ENCODE results near the gene TSHZ3. TPM values are rescaled to one million over a fixed set of nuclear protein-coding genes. Genes with fewer than 3 reads are reported as not detected.

The TSHZ3 gene
- total RNA-seq, 1 donor from 2014 or later: 6.1 TPM

DNA sequence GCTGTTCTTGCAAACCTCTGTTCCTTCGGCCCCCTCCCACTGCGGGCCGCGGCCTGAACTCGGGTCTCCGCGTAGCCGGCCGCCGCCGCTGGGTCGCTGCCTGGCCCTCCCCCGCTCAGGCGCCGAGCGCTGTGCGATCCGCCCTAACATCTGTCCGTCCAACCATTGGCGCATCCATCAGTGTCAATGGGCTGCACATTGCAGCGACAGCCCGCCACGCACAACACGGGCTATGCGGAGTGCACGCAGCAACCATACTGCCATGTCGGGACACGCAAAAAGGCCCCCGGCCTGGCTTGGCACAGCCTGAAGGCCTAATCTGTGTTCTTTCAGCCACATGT is 2.6 kb upstream of the TSHZ3 start:
- Histone ChIP-seq H3K36me3 (ENCODE audit: insufficient read depth, low read length) (no peaks in the 10 kb centered on the region), H4K20me1 (ENCODE audit: insufficient read depth, low read length) (peaks cover 63% of the 10 kb centered on the region), H3K27me3 (ENCODE audit: insufficient read depth, low read length) (peaks cover 39% of the 10 kb centered on the region), H3K4me3 (ENCODE audit: insufficient read depth, low read depth, low read length) (peak overlapping the region; percentile 82), H3K79me2 (ENCODE audit: insufficient read depth, low read length) (peaks cover 45% of the 10 kb centered on the region), H3K4me2 (ENCODE audit: low read length) (peak overlapping the region; percentile 96), H3K4me1 (ENCODE audit: insufficient read depth, low read length) (peaks cover 31% of the 10 kb centered on the region), H2AFZ (ENCODE audit: low read depth, low read length) (peak overlapping the region; percentile 67), H3K9ac (ENCODE audit: low read length) (peak overlapping the region; percentile 90), H3K9me3 (ENCODE audit: insufficient read depth, low read depth, low read length) (no peaks in the 10 kb centered on the region), H3K27ac (ENCODE audit: low read depth, low read length) (peak overlapping the region; percentile 74)
- Mint-ChIP-seq H3K4me1 (ENCODE audit: low read depth, unreplicated experiment) (peaks cover 24% of the 10 kb centered on the region), H3K27me3 (ENCODE audit: low read depth, unreplicated experiment) (peaks cover 43% of the 10 kb centered on the region), H3K9me3 (ENCODE audit: unreplicated experiment) (no peaks in the 10 kb centered on the region), H3K36me3 (ENCODE audit: low read depth, unreplicated experiment) (no peaks in the 10 kb centered on the region), H3K27ac (ENCODE audit: unreplicated experiment) (peak overlapping the region; percentile 75), H3K4me3 (ENCODE audit: unreplicated experiment) (peak overlapping the region; percentile 97)
- no peak for FAIRE-seq
- no peak for DNase-seq (ENCODE audit: low read depth)
- no peak for TF ChIP-seq EZH2 (IDR thresholded peaks at IDR 0.05; ENCODE audit: insufficient read depth, low read length)
- TF ChIP-seq, protein P1, sequence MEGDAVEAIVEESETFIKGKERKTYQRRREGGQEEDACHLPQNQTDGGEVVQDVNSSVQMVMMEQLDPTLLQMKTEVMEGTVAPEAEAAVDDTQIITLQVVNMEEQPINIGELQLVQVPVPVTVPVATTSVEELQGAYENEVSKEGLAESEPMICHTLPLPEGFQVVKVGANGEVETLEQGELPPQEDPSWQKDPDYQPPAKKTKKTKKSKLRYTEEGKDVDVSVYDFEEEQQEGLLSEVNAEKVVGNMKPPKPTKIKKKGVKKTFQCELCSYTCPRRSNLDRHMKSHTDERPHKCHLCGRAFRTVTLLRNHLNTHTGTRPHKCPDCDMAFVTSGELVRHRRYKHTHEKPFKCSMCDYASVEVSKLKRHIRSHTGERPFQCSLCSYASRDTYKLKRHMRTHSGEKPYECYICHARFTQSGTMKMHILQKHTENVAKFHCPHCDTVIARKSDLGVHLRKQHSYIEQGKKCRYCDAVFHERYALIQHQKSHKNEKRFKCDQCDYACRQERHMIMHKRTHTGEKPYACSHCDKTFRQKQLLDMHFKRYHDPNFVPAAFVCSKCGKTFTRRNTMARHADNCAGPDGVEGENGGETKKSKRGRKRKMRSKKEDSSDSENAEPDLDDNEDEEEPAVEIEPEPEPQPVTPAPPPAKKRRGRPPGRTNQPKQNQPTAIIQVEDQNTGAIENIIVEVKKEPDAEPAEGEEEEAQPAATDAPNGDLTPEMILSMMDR (IDR thresholded peaks at IDR 0.05; ENCODE audit: insufficient read depth, low read depth, low read length): no peak

GRCh38 chr19:31351056-31351854 is 2.0 kb upstream of the TSHZ3 start:
- Mint-ChIP-seq H3K27me3 (ENCODE audit: low read depth, unreplicated experiment) (peaks cover 37% of the 10 kb centered on the region), H3K27ac (ENCODE audit: unreplicated experiment) (peak overlapping the region; percentile 90)
- peak; percentile 60 for DNase-seq (ENCODE audit: low read depth)

More at GRCh38 chr19:31351056-31351854, 2.0 kb upstream of the TSHZ3 start:
- Mint-ChIP-seq H3K36me3 (ENCODE audit: low read depth, unreplicated experiment) (no peaks in the 10 kb centered on the region), H3K9me3 (ENCODE audit: unreplicated experiment) (no peaks in the 10 kb centered on the region), H3K4me1 (ENCODE audit: low read depth, unreplicated experiment) (peaks cover 18% of the 10 kb centered on the region), H3K4me3 (ENCODE audit: unreplicated experiment) (peak overlapping the region; percentile 97)
- no peak for FAIRE-seq
- Histone ChIP-seq H4K20me1 (ENCODE audit: insufficient read depth, low read length) (peaks cover 63% of the 10 kb centered on the region), H2AFZ (ENCODE audit: low read depth, low read length) (peak overlapping the region; percentile 67), H3K27me3 (ENCODE audit: insufficient read depth, low read length) (peaks cover 34% of the 10 kb centered on the region), H3K9ac (ENCODE audit: low read length) (peak overlapping the region; percentile 90), H3K36me3 (ENCODE audit: insufficient read depth, low read length) (no peaks in the 10 kb centered on the region), H3K4me1 (ENCODE audit: insufficient read depth, low read length) (peaks cover 31% of the 10 kb centered on the region), H3K27ac (ENCODE audit: low read depth, low read length) (peak overlapping the region; percentile 74), H3K4me2 (ENCODE audit: low read length) (peak overlapping the region; percentile 96), H3K4me3 (ENCODE audit: insufficient read depth, low read depth, low read length) (peak overlapping the region; percentile 82), H3K9me3 (ENCODE audit: insufficient read depth, low read depth, low read length) (no peaks in the 10 kb centered on the region), H3K79me2 (ENCODE audit: insufficient read depth, low read length) (peaks cover 51% of the 10 kb centered on the region)
- TF ChIP-seq EZH2 (IDR thresholded peaks at IDR 0.05; ENCODE audit: insufficient read depth, low read length): peak; percentile 31
- TF ChIP-seq, protein P1 (IDR thresholded peaks at IDR 0.05; ENCODE audit: insufficient read depth, low read depth, low read length): no peak

Data from astrocyte (in vitro differentiated cells and primary cell).